IPS-15b (cell line): ENCODE results near the gene SPOCK1.
"Not testable (repeated sequence)": the region's sequence is repeated elsewhere in the genome, so short reads cannot be mapped to it uniquely, and the experiment has no call there.

Source experiments
- H3K27me3 ChIP-seq: one replicate; pipeline ENCODE4 v1.6.1; 2013; ENCODE audit warnings: low read length; ENCODE audit not compliant: control insufficient read depth, insufficient read depth
- H3K36me3 ChIP-seq: one replicate; pipeline ENCODE4 v1.6.1; 2013; ENCODE audit warnings: low read length; ENCODE audit not compliant: control insufficient read depth, insufficient read depth
- H3K4me1 ChIP-seq: one replicate; pipeline ENCODE4 v1.6.1; 2013; ENCODE audit warnings: mild to moderate bottlenecking, low read length; ENCODE audit not compliant: control insufficient read depth, insufficient read depth
- H3K4me3 ChIP-seq: one replicate; pipeline ENCODE4 v1.5.1; 2013; ENCODE audit warnings: low read depth, low read length
- H3K9ac ChIP-seq: one replicate; pipeline ENCODE4 v1.6.1; 2013; ENCODE audit warnings: low read depth, mild to moderate bottlenecking, low read length
- H3K9me3 ChIP-seq: one replicate; pipeline ENCODE4 v1.6.1; 2013; ENCODE audit warnings: mild to moderate bottlenecking, low read length; ENCODE audit not compliant: control insufficient read depth, insufficient read depth

SPOCK1 gene

DNA sequence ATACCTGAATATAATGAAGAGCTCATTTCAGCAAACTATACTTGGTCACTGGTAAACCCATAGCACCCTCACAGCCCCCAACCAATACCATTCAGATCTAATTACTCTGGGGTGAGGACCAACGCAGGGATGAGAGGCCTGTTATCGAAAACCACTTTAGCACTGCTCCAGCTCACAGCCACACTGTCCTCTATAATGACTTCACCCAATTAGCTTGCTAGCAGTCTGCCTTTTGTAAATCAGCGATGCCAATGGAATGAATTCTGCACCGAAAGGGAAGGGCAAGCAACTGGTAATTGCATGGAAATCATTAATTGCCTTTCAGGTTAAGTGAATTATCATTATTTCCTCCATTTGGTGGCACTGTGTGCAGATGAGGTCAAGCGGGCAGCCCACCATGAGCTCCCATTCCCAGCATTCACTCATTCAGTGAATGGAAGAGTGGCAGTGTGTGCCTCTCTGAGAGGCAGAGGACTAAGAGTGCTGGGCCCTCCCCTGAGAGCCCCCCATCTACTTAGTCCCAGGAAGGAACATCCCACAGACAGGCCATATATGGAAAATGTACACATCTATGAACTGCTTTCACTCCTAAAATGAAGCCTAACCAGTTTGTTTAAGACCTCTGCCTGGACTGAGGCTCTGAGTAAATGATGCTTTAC is 262.1 kb downstream of the SPOCK1 start:
- no peak overlapping the region for H3K9ac ChIP-seq
- no peaks in the 10 kb centered on the region for H3K4me1 ChIP-seq
- H3K9me3 ChIP-seq: no peaks in the 10 kb centered on the region
- no peak overlapping the region for H3K4me3 ChIP-seq
- H3K36me3 ChIP-seq: no peaks in the 10 kb centered on the region
- no peaks in the 10 kb centered on the region for H3K27me3 ChIP-seq

GRCh38 chr5:137236252-137236651 is 262.9 kb downstream of the SPOCK1 start:
- Histone ChIP-seq H3K9ac (no peak overlapping the region), H3K27me3 (no peaks in the 10 kb centered on the region), H3K4me1 (no peaks in the 10 kb centered on the region), H3K36me3 (no peaks in the 10 kb centered on the region), H3K9me3 (no peaks in the 10 kb centered on the region), H3K4me3 (no peak overlapping the region)

DNA sequence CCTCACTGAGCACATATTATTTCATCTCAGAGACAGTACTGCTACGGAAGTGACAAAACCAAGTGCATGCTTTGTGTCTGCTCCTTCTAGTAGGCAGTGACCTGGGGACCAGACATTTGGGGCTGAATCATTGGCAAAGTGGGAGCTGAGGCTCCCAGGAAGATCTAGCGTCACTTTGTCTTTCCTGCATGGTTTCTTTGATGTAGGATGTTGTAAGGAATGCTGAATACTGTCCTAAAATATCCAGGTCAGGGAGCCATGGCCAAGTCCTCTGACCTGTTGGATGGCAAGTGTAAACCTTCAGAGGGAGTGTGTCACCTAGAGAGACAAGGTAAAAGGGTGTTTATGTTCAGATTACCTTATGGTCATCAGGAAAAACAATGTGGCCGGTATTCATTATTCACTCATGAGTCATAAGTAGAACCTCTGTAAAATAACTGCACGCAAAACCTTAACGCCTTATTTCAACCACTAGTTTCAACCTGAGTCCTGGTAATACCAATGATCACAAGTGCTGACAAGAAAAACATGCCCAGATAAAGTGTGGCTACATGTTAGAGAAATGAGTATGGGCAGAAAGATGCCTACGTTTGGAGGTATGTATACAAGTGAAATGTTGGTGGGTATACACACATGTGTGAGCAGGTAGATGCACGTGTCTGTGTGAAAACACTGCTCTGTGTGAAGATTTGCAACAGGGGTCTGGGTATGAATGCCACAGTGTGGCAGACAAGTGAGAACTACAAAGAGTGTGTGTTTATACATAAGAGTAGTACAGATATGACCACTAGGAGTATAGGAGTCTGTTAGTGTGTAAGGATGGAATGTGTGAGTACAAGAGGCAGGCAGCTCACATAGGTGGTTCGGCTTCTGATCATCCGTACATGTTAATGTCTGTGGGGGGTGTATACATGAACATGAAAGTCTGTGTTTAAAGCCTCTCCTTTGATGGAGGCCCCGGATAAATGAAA is 263.9 kb downstream of the SPOCK1 start:
- H3K4me3 ChIP-seq: no peak overlapping the region
- H3K4me1 ChIP-seq: no peaks in the 10 kb centered on the region
- H3K36me3 ChIP-seq: no peaks in the 10 kb centered on the region
- no peaks in the 10 kb centered on the region for H3K27me3 ChIP-seq
- no peak overlapping the region for H3K9ac ChIP-seq
- H3K9me3 ChIP-seq: no peaks in the 10 kb centered on the region

- no peaks in the 10 kb centered on the region for H3K9me3 ChIP-seq
- no peak overlapping the region for H3K9ac ChIP-seq
These were observed 265.4 kb downstream of the SPOCK1 start for GRCh38 chr5:137233726-137234125.

GRCh38 chr5:137233304-137233703 is 265.8 kb downstream of the SPOCK1 start:
- H3K4me1 ChIP-seq, H3K9me3 ChIP-seq, H3K4me3 ChIP-seq, H3K9ac ChIP-seq, H3K36me3 ChIP-seq, H3K27me3 ChIP-seq: not testable (repeated sequence)

More at GRCh38 chr5:137233726-137234125, 265.4 kb downstream of the SPOCK1 start:
- Histone ChIP-seq H3K4me1 (no peaks in the 10 kb centered on the region), H3K27me3 (no peaks in the 10 kb centered on the region), H3K4me3 (no peak overlapping the region), H3K36me3 (no peaks in the 10 kb centered on the region)

DNA sequence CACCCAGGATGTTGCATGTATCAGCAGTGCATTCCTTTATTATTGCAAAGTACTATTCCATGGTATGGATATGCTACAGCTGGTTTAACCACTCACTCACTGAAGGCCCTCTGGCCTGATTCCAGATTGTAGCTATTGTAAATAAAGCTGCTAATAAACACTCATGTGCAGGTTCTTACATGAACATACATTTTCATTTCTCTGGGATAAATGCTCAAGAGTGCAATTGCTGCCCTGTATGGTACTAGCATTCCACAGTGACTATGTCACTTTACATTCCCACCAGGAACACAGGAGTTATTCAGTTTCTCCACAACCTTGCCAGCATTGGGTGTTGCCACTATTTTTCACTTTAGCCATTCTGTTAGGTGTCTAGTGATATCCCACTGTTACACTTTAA is 267.6 kb downstream of the SPOCK1 start:
- H3K4me3 ChIP-seq: no peak overlapping the region
- no peak overlapping the region for H3K9ac ChIP-seq
- H3K4me1 ChIP-seq: no peaks in the 10 kb centered on the region
- no peaks in the 10 kb centered on the region for H3K36me3 ChIP-seq
- H3K9me3 ChIP-seq: no peaks in the 10 kb centered on the region
- no peaks in the 10 kb centered on the region for H3K27me3 ChIP-seq

GRCh38 chr5:137228816-137229215 is 270.3 kb downstream of the SPOCK1 start:
- no peaks in the 10 kb centered on the region for H3K36me3 ChIP-seq
- no peaks in the 10 kb centered on the region for H3K9me3 ChIP-seq
- no peak overlapping the region for H3K9ac ChIP-seq
- H3K4me1 ChIP-seq: no peaks in the 10 kb centered on the region
- H3K4me3 ChIP-seq: no peak overlapping the region
- H3K27me3 ChIP-seq: no peaks in the 10 kb centered on the region

DNA sequence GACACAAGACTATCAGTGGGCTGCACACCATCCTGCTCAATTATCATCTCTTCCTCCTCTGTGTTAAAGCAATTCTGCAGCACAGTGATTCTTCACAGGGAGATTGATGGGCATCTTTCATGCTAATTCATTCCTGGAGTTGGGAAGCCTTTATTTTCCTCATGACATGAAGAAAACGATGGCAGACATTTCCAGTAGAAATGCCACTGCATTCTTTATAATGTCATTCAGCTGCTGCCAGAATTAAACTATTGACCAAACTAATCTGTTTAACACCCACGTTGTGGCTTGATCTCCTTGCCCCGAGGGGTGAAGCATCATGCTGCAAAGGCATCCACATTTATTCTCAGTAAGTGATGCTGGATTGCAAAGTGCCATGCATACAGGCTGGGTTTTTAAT is 273.0 kb downstream of the SPOCK1 start:
- Histone ChIP-seq H3K36me3 (no peaks in the 10 kb centered on the region), H3K4me1 (no peaks in the 10 kb centered on the region), H3K27me3 (no peaks in the 10 kb centered on the region), H3K9me3 (no peaks in the 10 kb centered on the region), H3K4me3 (no peak overlapping the region), H3K9ac (no peak overlapping the region)

DNA sequence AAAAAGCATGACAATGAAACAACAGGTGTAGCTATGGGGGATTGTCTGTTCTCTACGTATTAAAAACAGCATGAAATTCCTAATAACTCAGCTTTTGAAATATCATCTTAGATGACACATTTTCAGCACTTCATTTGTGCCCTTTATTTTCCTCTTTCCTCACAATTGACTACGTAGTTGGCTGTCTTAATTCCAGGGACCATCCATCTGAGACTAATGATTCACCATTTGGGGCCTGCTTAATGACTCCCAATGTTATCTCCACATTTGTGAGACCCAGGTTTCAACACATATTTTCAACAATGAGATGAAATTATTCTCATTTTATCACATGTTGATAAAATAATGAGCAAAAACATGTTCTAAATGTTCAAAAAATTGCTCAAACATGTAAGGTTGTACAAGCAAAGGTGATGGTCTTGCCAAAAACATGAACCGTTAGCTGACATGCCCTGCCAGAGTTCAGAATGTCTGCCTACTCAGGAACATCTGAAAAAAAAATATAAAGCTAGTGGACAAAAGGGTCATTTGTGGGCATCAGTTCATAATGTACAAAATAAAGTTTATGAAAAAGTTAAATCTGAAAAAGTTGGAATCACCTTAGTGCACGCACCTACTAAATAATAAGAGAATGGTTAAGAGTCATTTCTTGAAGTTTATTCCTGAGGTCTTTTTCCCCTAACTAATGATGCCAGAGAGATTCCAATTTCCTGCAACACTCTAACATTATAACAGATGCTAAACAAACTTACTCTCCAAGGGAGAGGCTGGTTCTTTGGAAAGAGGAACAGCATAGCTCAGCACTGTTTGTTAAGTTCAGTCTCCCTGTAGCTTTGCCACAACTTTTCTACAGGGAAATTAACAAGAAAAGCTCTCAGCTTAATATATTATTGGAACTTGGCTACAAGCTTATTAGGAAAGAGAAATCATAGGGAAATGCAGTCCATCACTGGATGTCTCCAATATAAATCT is 275.5 kb downstream of the SPOCK1 start:
- no peak overlapping the region for H3K9ac ChIP-seq
- no peaks in the 10 kb centered on the region for H3K9me3 ChIP-seq
- H3K27me3 ChIP-seq: no peaks in the 10 kb centered on the region
- H3K36me3 ChIP-seq: no peaks in the 10 kb centered on the region
- no peaks in the 10 kb centered on the region for H3K4me1 ChIP-seq
- H3K4me3 ChIP-seq: no peak overlapping the region

- Histone ChIP-seq H3K4me1 (no peaks in the 10 kb centered on the region), H3K27me3 (no peaks in the 10 kb centered on the region), H3K36me3 (no peaks in the 10 kb centered on the region), H3K4me3 (no peak overlapping the region), H3K9ac (no peak overlapping the region), H3K9me3 (no peaks in the 10 kb centered on the region)
These were observed 277.2 kb downstream of the SPOCK1 start for GRCh38 chr5:137221943-137222342.

DNA sequence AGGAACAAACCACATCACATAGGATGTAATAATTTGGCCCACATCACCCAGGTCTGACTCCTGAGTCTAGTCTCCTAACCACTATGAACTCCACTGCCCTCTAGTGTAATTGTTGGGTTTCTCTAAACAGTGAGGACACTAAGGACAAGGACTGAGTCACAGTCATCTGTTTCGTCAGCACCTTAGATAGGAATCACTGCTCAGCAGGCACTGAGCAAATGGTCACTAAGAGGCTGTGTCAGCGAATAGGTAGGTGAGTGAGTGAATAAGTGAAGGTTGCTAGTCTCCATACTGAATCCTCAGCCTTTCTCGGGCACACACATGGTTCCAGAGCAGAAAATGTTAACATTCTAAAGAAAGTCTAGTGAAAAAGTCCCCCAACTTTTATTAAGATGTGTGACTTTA is 278.6 kb downstream of the SPOCK1 start:
- H3K9ac ChIP-seq: no peak overlapping the region
- H3K27me3 ChIP-seq: no peaks in the 10 kb centered on the region

More for the DNA sequence above, 278.6 kb downstream of the SPOCK1 start:
- Histone ChIP-seq H3K4me1 (no peaks in the 10 kb centered on the region), H3K9me3 (no peaks in the 10 kb centered on the region), H3K4me3 (no peak overlapping the region), H3K36me3 (no peaks in the 10 kb centered on the region)
